Activated CD4-positive, alpha-beta T cell treated with anti-CD3 and anti-CD28 coated beads for 36 hours (primary cell): ENCODE data around the gene SMPDL3B. TPM values are rescaled to one million over a fixed set of nuclear protein-coding genes. Genes with fewer than 3 reads are reported as not detected.

Experiments used
- ATAC-seq: fragments of 200-7000 bp; cut with Tn5 transposase; one replicate; pipeline ENCODE4 v1.10.0; 2021; ENCODE audit warnings: mild to moderate bottlenecking, moderate library complexity
- CTCF ChIA-PET: fragments of 350-600 bp; sonication (Branson Sonifier 250); formaldehyde crosslinking; loops from one replicate; lab custom pipeline; 2021; ENCODE audit warnings: antibody characterized with exemption; lab: Charles Lee
- POLR2A ChIA-PET: fragments of 350-600 bp; sonication (Branson Sonifier 250); formaldehyde crosslinking; loops from one replicate; lab custom pipeline; 2021; ENCODE audit warnings: antibody characterized with exemption, inconsistent platforms; lab: Charles Lee
- DNase-seq: peaks from one replicate; pipeline ENCODE4 v3.0.0-alpha.2; 2020
- H3K27ac Mint-ChIP-seq: one replicate; pipeline ENCODE4 v1.8.0; 2021; ENCODE audit warnings: mixed read lengths
- H3K27me3 Mint-ChIP-seq: one replicate; pipeline ENCODE4 v1.8.0; 2021; ENCODE audit warnings: mixed read lengths
- H3K36me3 Mint-ChIP-seq: one replicate; pipeline ENCODE4 v1.8.0; 2021; ENCODE audit warnings: low read depth, mixed read lengths
- H3K4me1 Mint-ChIP-seq: one replicate; pipeline ENCODE4 v1.8.0; 2021; ENCODE audit warnings: mixed read lengths
- H3K4me3 Mint-ChIP-seq: one replicate; pipeline ENCODE4 v1.8.0; 2021; ENCODE audit warnings: mild to moderate bottlenecking, moderate library complexity, mixed read lengths
- H3K9me3 Mint-ChIP-seq: one replicate; pipeline ENCODE4 v1.8.0; 2021; ENCODE audit warnings: low read depth, mixed read lengths
- intact Hi-C, 2 experiments: fragments of 100-400 bp; cut with DNase I in 1 of 2; cut with micrococcal nuclease in 1 of 2; formaldehyde crosslinking; loops; one replicate each; pipeline versions ENCODE4 v1.14.2 to v1.15.1; 2022 to 2024; cut with DNase I, micrococcal nuclease
- total RNA-seq, 2 experiments: library from RNA; stranded (reverse); gene quantifications; one replicate each; pipeline ENCODE4 v1.2.3, GENCODE V29; 2021

SMPDL3B gene
- total RNA-seq, 2 experiments from 2014 or later, result 0.53 to 0.55 TPM

DNA sequence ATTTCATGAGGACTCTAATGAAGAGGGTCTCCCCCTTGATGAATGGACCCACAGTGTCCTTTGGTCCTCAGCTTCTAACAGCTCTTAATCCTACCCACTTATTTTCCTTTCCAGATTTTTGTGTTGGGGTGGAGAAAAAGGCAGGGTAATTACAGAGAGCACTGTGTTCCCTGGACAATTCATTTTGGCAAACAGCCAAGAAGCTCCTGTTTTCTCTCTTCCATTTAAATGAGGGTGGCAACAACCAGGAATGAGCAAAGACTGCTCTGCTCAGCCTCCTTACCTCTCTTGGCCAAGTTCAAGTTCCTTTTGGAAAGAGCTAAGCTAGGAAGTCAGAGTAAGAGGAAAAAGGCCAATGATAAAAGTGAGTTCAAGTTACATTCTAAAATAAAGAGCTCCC, 36.9 kb downstream of the SMPDL3B start:
- Mint-ChIP-seq H3K9me3 (no peaks in the 10 kb centered on the region), H3K27me3 (no peaks in the 10 kb centered on the region), H3K36me3 (peaks cover 3% of the 10 kb centered on the region), H3K27ac (no peak overlapping the region), H3K4me1 (peaks cover 22% of the 10 kb centered on the region), H3K4me3 (no peak overlapping the region)
- POLR2A ChIA-PET, result interaction anchor here (0.5 to 0.6 kb wide), 3 partner anchors 28 to 274 kb away, joined by 3 to 13 read pairs (median 3); no protein-coding TSS in a partner anchor
- intact Hi-C loops, result loop anchor here in 1 of 2 experiments (10.0 kb wide), 1 partner anchor 233 kb away; no protein-coding TSS in a partner anchor
- DNase-seq, result no peak
- no peak for ATAC-seq
- CTCF ChIA-PET, result interaction anchor here (0.6 to 0.9 kb wide), 4 partner anchors 15 to 971 kb away, joined by 3 read pairs; no protein-coding TSS in a partner anchor

DNA sequence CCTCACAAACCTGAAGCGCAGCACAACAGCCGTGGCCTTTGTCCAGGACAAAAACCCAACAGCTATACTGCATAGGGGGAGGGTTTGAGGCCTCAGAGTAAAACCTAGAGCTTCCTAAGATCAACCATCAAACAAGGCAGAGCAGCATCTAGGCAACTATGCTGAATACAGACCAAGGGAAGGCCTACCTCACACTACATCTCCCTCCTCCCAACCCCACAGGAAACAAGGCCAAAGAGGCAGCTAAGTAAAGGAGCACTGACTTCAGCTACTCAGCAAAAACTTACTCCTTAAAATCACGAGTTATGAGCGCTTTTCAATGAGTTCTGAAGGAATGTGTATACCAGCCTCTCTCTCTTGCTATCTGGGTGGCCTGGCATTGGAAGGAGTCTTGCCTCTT, 37.3 kb downstream of the SMPDL3B start:
- H3K27me3 Mint-ChIP-seq, result no peaks in the 10 kb centered on the region
- no peak for ATAC-seq
- H3K9me3 Mint-ChIP-seq, result no peaks in the 10 kb centered on the region
- H3K27ac Mint-ChIP-seq, result no peak overlapping the region
- ChIA-PET POLR2A (interaction anchor here (0.5 to 0.6 kb wide), 2 partner anchors 28 to 273 kb away, joined by 3 to 13 read pairs; no protein-coding TSS in a partner anchor), CTCF (interaction anchor here (0.6 to 0.9 kb wide), 4 partner anchors 15 to 972 kb away, joined by 3 read pairs; no protein-coding TSS in a partner anchor)
- no peak for DNase-seq
- H3K36me3 Mint-ChIP-seq, result peaks cover 5% of the 10 kb centered on the region
- intact Hi-C loops, result loop anchor here in 1 of 2 experiments (10.0 kb wide), 1 partner anchor 233 kb away; no protein-coding TSS in a partner anchor
- H3K4me1 Mint-ChIP-seq, result peaks cover 22% of the 10 kb centered on the region
- H3K4me3 Mint-ChIP-seq, result no peak overlapping the region

DNA sequence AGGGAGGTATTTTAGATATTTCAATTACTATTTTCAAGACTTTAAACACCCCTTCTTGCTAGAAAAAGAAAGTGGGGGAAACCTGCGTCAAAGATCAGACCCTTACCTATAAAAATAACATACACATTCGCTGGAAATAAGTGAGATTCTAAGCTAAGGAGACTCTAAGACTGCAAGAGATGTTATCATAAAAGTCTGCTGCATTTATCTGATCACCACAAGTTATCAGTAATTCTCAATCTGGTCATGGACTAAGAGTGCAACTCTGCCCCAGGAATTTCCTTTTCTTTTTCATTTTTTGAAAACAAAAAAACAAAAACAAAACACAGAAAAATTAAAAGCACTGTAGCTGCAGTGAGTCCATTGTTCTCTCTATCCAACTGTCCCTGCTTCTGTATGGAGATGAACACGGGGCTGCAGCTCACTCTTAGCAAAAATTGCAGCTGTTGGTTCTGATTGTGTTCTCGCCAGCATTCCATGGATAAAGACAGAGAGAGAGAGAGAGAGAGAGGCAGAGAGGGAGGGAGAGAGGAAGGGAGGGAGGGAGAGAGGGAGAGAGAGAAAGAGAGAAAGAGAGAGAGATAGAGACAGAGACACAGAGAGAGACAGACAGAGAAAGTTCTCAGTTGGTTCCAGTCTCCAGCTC, 39.1 kb downstream of the SMPDL3B start:
- POLR2A ChIA-PET, result no interaction called here
- CTCF ChIA-PET, result interaction anchor here (0.7 to 1.3 kb wide), 6 partner anchors 9 to 116 kb away, joined by 3 to 7 read pairs (median 3); no protein-coding TSS in a partner anchor
- H3K9me3 Mint-ChIP-seq, result no peaks in the 10 kb centered on the region
- peaks cover 11% of the 10 kb centered on the region for H3K36me3 Mint-ChIP-seq
- H3K4me3 Mint-ChIP-seq, result no peak overlapping the region
- H3K27me3 Mint-ChIP-seq, result no peaks in the 10 kb centered on the region
- no peak for ATAC-seq
- H3K4me1 Mint-ChIP-seq, result peaks cover 15% of the 10 kb centered on the region
- intact Hi-C loops, result loop anchor here in 1 of 2 experiments (10.0 kb wide), 1 partner anchor 231 kb away; no protein-coding TSS in a partner anchor
- H3K27ac Mint-ChIP-seq, result peak overlapping the region; percentile 31
- DNase-seq, result no peak

DNA sequence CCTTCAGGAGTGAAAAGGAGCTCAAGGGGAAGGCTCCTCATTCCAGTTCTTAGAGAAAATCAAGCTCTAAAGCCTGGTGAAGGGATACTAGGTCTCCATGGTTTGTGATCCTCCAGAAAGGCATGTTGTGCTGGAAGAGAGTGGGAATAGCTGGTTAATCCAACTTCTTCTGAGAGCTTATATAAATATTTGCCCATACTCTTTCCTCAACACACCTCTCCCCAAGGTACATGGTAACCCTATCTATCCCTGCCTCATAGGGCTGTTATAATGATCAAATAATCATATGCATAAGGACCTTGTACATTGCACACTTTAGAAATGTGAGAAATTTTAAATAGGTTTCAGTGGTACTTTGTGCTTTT, 39.6 kb downstream of the SMPDL3B start:
- ChIA-PET CTCF (interaction anchor here (0.7 to 1.3 kb wide), 6 partner anchors 9 to 116 kb away, joined by 3 to 7 read pairs (median 3); no protein-coding TSS in a partner anchor), POLR2A (no interaction called here)
- no peak for DNase-seq
- peaks cover 11% of the 10 kb centered on the region for H3K36me3 Mint-ChIP-seq
- intact Hi-C loops, result loop anchor here in 1 of 2 experiments (10.0 kb wide), 1 partner anchor 230 kb away; no protein-coding TSS in a partner anchor
- ATAC-seq, result no peak
- no peaks in the 10 kb centered on the region for H3K9me3 Mint-ChIP-seq
- H3K27ac Mint-ChIP-seq, result no peak overlapping the region
- H3K4me3 Mint-ChIP-seq, result no peak overlapping the region
- H3K4me1 Mint-ChIP-seq, result peaks cover 12% of the 10 kb centered on the region
- H3K27me3 Mint-ChIP-seq, result no peaks in the 10 kb centered on the region

DNA sequence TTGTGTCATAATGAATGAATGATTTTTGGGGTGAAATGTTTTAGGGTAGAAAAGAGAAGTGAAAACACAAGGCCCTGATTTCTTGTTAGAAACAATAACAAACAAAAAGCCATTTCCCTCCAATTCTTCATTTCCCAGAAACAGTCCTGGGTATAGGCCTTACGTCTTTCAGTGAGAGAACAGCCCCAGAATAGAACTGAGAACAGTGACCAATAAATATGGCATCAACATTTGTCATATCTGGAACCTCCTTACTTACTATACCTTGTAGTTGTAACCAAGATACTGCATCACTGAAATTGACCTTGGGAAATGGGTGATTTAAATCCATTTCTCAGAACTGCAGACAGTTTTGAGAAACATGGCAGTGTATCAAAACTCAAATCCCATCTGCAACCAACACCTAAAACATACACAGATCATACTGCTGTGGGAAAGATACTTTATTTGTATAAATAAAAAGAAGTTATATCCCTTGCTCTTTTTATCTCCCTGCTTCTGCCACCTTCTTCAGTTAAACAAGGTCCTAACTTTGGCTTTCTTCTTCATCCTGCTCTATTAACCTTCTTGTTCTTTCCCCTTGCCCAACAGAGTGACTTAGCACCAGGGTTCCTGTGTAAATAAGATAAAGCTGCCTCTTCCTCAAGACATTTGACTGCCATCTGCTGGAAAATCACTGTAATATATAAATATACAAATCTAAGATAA, 44.5 kb downstream of the SMPDL3B start:
- Mint-ChIP-seq H3K27ac (peak overlapping the region; percentile 34), H3K4me1 (no peaks in the 10 kb centered on the region), H3K36me3 (peaks cover 9% of the 10 kb centered on the region), H3K27me3 (no peaks in the 10 kb centered on the region), H3K4me3 (no peak overlapping the region), H3K9me3 (no peaks in the 10 kb centered on the region)
- ATAC-seq (peak; percentile 90), DNase-seq (no peak)
- CTCF ChIA-PET, result interaction anchor here (0.7 to 2.7 kb wide), 8 partner anchors 11 to 215 kb away, joined by 3 to 21 read pairs (median 4); no protein-coding TSS in a partner anchor
- POLR2A ChIA-PET, result no interaction called here
- intact Hi-C loops, result loop anchor here (1.0 to 10.0 kb wide), 5 partner anchors 39 to 310 kb away; no protein-coding TSS in a partner anchor

DNA sequence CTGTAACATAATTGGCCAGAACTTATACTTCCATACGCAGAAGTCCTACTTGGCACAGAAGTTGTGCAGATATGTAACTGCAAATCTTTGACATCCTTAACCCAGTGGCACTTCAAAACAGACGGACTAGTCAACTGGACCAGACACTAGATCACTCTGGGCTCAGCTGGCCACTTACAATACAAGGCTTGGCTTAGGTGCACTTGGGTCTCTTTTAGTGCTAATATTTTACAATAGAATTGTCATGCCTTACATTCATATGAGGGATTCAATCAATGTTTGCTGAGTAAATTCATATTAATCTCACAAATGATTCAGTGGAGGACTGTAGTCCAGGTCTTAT, 45.0 kb downstream of the SMPDL3B start:
- ATAC-seq, result no peak
- no peaks in the 10 kb centered on the region for H3K4me1 Mint-ChIP-seq
- no peak overlapping the region for H3K4me3 Mint-ChIP-seq
- peaks cover 9% of the 10 kb centered on the region for H3K36me3 Mint-ChIP-seq
- DNase-seq, result no peak
- ChIA-PET POLR2A (no interaction called here), CTCF (interaction anchor here (0.9 to 2.7 kb wide), 9 partner anchors 9 to 122 kb away, joined by 3 to 21 read pairs (median 4); no protein-coding TSS in a partner anchor)
- no peak overlapping the region for H3K27ac Mint-ChIP-seq
- no peaks in the 10 kb centered on the region for H3K27me3 Mint-ChIP-seq
- intact Hi-C loops, result loop anchor here (1.0 to 10.0 kb wide), 5 partner anchors 40 to 311 kb away; no protein-coding TSS in a partner anchor
- no peaks in the 10 kb centered on the region for H3K9me3 Mint-ChIP-seq

DNA sequence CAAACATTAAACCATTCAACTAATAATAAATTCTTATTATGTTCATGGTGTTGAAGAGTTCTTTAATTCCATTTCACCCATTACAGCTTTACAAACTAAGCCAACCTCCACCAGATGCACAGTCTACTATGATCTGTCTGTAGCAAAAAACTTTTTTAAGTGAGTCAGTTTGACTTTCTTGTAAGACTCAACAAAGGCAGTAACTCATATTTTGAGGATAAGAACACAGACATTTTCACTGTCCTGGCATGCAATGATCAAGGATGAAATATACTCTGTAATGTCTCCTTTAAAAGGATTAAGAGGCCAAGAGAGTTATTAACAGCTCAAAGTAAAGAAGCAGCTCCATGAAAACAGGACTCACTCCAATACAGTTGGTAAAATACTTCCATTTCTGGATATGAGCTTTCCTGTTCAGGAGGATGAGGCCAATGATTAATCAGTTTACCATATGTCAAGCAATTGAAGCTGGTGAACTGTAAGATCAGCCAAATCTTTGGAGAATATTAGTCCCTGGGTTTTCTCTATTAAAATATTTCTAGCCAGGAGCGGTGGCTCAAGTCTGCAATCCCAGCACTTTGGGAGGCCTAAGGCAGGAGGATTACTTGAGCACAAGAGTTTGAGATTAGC, 45.5 kb downstream of the SMPDL3B start:
- Mint-ChIP-seq H3K4me1 (no peaks in the 10 kb centered on the region), H3K9me3 (no peaks in the 10 kb centered on the region), H3K27ac (no peak overlapping the region), H3K36me3 (peaks cover 10% of the 10 kb centered on the region), H3K4me3 (no peak overlapping the region), H3K27me3 (no peaks in the 10 kb centered on the region)
- ATAC-seq (no peak), DNase-seq (no peak)
- POLR2A ChIA-PET, result no interaction called here
- intact Hi-C loops, result no loop called here
- CTCF ChIA-PET, result interaction anchor here (0.6 to 2.7 kb wide), 11 partner anchors 10 to 122 kb away, joined by 3 to 21 read pairs (median 4); no protein-coding TSS in a partner anchor

DNA sequence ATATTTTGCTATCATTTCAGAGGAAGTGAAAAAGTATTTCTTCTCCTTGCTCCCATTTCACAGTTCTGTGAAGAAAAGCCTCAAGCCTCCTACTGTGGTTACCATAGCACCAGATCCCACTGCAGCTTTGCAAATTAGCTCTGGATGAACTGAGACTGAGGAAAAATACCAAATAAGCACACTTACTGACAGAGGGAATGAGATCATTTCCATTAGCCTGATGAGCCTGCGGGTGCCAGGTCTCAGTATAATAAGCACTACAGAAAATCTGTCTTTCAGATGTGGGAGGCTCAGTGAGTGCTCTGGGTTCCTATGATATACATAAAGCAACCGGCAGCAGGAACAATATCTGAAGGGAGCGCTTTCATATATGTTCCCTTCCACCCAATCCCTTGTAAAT, 46.3 kb downstream of the SMPDL3B start:
- no peak overlapping the region for H3K4me3 Mint-ChIP-seq
- no peaks in the 10 kb centered on the region for H3K4me1 Mint-ChIP-seq
- intact Hi-C loops, result no loop called here
- CTCF ChIA-PET, result interaction anchor here (0.6 to 2.7 kb wide), 6 partner anchors 10 to 123 kb away, joined by 3 to 21 read pairs (median 4); no protein-coding TSS in a partner anchor
- peaks cover 13% of the 10 kb centered on the region for H3K36me3 Mint-ChIP-seq
- no peaks in the 10 kb centered on the region for H3K9me3 Mint-ChIP-seq
- no peaks in the 10 kb centered on the region for H3K27me3 Mint-ChIP-seq
- no peak overlapping the region for H3K27ac Mint-ChIP-seq
- POLR2A ChIA-PET, result interaction anchor here (0.7 kb wide), 1 partner anchor 22 kb away, joined by 3 read pairs; no protein-coding TSS in a partner anchor
- DNase-seq (no peak), ATAC-seq (no peak)

DNA sequence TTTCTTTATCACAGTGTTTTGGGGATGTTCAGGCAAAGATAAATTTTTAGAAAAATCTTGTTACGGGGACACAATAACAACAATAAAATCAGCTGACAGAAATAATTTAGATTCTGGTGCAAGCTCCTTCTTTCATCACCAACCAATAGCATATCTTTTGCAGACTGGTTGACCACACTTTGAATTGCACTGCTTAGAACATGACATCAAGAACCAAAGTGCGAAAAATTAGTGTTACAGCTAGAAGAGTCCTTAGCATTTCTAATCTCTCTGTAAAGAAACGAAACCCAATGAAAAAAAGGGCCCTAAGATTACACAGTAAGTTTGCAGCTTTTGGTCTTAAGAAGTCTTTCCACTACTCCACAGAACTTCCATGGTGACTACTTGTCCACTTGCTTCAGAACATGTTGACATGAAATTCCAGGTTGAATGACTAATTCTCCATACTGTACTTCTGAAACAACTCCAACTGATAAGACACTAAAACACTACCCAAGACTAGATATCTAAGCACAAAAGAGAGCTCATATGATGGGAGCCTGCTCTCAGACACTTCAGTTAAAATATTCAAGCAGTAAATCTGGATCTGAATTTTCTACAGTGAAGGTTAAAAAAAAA, 56.2 kb downstream of the SMPDL3B start:
- Mint-ChIP-seq H3K27ac (peak overlapping the region; percentile 3), H3K4me3 (no peak overlapping the region), H3K36me3 (peaks cover 45% of the 10 kb centered on the region), H3K27me3 (no peaks in the 10 kb centered on the region), H3K9me3 (no peaks in the 10 kb centered on the region), H3K4me1 (peaks cover 29% of the 10 kb centered on the region)
- ChIA-PET POLR2A (no interaction called here), CTCF (interaction anchor here (0.9 to 1.3 kb wide), 2 partner anchors 10 to 26 kb away, joined by 3 to 7 read pairs; no protein-coding TSS in a partner anchor)
- intact Hi-C loops, result no loop called here
- DNase-seq, result no peak
- ATAC-seq, result no peak

DNA sequence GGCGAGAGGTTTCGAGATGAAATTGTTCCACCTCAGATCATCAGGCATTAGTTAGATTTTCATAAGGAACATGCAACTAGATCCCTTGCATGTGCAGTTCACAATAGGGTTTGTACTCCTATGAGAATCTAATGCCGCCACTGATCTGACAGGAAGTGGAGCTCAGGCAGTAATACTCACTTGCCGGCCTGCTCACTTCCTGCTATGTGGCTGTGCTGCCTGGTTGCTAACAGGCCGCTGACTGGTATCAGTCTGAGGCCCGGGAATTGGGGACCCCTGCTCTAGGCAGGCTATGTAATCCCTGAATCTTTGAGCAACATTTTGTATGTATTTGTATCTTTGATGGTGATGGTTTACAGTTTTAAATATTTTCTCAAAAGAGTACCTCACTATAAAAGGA, 57.5 kb downstream of the SMPDL3B start:
- Mint-ChIP-seq H3K27ac (peak overlapping the region; percentile 69), H3K4me1 (peaks cover 29% of the 10 kb centered on the region), H3K27me3 (no peaks in the 10 kb centered on the region), H3K4me3 (no peak overlapping the region), H3K9me3 (no peaks in the 10 kb centered on the region), H3K36me3 (peaks cover 48% of the 10 kb centered on the region)
- CTCF ChIA-PET, result interaction anchor here (0.9 to 1.6 kb wide), 4 partner anchors 8 to 135 kb away, joined by 3 to 5 read pairs (median 4); no protein-coding TSS in a partner anchor
- DNase-seq (peak; percentile 64), ATAC-seq (peak; percentile 94)
- intact Hi-C loops, result no loop called here
- POLR2A ChIA-PET, result interaction anchor here (0.6 kb wide), 2 partner anchors 99 to 142 kb away, joined by 3 read pairs; no protein-coding TSS in a partner anchor
